Stimulated activated CD8-positive, alpha-beta memory T cell treated with anti-CD3 and anti-CD28 coated beads, Interleukin-2, amount 100 ng/mL, for 48 hours (primary cell): ENCODE data around the gene MYBPC3.

Experiments
- DNase-seq, 2 donors: peaks; one replicate each; pipeline ENCODE4 v3.0.0-alpha.2; 2020; ENCODE audit warnings: low read depth in 2 of 2

The MYBPC3 gene

DNA sequence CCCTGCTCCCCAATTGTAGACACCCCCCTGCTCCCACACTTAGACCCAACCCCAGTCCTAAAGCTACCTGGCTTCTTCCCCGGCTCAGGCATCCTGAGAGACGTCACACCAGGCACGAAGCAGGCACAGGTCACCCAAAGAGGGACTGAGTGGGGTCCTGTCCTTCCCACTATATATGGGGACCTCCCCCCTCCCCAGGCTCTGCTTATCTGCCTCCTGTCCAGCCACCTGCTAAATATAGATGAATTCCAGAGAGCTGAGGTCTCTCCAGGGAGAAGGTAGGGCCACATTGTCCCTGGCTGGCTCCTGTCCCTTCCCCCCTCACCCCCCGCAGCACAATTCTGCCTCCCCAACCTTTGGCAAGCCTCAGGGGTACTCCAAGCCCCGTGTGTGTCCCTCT lies at the start of gene MYBPC3:
MYBPC3 (minus strand) TSS at position 147 of the 400 bp plus-strand sequence; CDS start at position 92, 55 bp downstream.
- no peak for DNase-seq

GRCh38 chr11:47400768-47401279 lies 48.3 kb upstream of the MYBPC3 start:
- DNase-seq, result no peak

DNA sequence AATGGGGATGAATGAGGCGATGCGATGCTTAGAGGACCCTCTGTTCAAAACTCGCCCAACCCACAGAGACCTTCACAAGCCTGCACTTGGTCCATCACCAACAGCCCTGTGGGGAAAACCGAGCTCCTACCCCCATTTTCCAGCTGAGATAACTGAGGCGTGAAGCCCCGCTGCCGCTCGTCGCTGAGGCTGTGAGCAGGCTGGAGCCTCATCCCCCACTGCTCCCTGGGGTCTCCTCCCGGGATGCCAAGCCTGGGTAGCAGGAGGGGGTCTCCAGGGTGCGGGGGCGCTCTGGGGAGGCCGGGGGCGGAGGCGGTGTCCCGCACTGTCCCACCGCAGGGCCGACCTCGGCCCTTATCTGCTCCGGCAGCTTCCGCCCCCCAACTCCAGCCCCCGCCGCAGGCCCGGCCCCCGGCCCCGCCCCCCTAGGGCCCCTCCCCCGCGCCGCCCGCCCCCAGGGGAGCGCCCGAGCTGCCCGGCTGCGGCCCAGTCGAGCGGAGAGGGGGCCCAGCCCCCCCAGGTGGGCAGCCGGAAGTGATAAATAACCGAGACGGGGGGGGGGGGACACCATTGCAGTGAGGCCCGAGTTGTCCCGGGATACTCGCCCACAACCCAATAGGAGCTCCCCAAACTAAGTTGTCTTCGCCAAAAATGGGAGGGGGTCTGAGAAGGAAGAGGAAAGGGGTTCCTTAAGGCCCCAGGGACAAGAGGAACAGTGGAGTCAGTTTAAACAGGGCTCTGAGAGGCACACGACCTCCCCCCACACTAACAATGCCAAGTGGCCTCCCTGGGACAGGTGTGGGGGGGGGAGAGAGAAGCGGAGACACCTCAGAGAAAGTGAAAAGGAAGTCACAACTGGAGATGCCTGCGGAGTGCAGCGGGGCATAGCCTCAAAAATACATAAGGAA lies 47.6 kb upstream of the MYBPC3 start:
- no peak for DNase-seq

DNA sequence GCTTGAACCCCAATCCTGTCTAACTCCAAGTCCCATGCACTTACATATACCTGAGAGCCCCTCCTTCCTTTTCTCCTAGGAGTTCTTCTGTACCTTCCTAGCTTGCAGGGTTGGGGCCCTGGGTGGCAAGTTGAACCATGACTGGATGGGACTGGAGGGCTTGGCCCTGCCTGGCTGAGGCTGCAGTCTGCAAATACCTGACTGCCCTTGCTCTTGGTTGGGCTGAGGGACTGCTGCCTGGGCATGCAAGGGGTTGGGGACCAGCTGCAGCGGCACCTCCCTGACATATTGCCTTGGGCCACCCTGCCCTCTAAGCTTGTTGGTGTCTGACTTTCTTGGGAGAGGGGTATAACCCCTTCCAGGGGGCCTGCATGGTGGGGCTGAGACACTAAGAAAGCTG lies 46.0 kb upstream of the MYBPC3 start:
- no peak for DNase-seq

DNA sequence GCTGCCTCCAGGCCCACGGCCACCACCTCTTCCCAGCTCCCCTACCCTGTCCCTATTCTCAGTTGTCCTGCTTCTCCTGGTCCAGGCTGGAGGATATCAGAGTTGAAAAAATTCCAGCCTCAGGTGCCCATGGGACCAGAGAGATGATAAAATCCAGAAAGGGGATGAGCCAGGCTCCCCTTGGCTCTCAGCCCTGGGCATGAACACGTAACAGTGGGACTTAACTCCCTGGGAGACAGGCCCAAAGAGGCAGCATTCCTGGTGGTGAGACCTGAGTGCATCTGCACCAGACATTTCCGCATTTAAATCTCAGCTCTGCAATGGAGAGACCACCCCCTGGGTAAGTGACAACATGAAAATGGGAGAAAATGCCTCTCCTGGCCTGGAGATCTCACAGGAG lies 45.5 kb upstream of the MYBPC3 start:
- DNase-seq, result no peak

DNA sequence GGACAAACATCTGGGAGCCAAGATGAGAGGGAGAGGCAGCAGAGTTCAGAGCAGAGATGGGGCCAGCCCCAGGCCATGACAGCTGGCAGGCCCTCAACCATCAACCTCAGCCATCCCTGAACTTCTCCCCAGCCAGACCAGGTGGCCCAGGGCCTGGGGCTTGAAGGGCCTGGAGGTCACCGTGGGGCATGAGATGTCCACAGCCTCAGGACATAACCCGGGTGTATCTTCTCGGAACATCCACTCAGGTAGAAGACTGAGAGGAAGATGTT lies 43.5 kb upstream of the MYBPC3 start:
- DNase-seq, result no peak

DNA sequence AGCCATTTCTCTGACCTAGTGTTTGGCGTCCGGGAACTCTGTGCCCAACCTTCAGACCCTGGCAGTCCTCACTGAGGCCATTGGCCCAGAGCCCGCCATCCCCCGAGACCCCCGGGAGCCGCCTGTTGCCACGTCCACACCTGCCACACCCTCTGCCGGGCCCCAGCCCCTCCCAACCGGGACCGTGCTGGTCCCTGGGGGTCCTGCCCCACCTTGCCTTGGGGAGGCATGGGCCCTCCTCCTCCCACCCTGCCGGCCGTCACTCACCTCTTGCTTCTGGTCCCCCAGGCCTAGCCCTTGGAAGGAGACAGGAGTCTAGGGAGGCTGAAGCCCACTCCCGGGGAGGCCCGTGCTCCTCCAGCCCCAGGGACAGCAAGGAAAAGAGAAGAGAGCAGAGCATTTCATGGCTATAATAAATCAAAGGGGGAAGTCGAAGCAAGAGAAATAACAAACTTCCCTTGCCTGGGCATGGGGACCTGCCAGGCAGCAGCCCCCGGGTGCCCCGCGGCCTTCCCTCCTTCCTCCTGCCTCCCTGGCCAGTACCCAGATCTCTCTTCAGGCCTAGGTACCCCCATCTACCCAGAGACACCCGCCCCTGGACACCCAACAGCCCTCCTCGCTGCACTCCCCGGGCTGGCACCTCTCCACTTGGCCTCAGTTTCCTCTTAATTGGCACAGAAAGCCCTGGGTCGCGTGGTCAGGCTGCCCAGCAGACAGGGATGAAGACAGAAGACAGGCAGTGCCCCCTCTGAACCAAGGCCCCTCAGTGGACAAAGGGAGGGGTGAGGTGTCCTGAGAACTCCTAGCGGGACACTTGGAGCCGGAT lies 42.9 kb upstream of the MYBPC3 start:
- no peak for DNase-seq

DNA sequence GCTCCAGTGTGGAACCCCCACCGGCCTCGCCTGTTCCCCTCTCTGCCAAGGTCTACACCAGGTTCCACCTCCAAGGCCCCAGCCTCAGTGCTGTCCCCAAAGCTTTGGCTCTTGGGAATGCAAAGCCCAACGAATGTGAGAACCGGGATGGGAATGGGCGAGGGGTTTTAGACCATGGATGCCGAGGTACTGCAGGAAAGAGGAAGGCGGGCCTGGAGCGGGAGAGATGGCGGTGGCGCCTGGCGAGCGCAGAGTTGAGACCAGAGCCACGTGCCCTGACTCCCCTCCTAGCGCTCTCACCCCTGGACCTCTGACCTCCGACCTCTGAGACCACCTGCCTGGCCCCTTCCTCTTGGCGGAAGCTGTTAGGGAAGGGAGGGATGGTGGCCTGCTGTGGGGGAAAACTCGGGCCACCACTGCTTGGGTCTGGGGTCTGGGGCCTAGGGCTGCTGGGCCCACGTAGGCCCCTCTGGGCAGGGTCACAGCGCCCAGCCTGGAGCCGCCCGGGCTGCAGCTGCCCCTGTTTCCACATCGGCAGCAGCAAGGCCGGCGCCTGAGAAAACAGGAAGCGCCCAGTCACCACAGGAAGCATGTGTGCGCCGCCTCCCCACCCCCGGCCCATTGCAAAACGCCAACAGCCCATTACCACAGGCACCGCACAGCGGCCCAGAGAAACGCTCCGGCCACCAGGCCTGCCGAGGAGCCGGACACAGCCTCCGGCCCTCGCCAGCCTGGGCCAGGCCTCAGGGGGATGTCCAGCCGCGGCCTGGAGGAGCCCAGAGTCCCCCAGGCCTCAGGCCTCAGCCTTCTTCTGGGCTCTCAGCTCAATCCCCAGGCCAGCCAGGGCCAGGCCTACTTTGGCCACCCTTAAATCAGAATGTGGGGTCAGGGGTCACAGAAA lies 42.1 kb upstream of the MYBPC3 start:
- peak; percentile 42 to 44 for DNase-seq

DNA sequence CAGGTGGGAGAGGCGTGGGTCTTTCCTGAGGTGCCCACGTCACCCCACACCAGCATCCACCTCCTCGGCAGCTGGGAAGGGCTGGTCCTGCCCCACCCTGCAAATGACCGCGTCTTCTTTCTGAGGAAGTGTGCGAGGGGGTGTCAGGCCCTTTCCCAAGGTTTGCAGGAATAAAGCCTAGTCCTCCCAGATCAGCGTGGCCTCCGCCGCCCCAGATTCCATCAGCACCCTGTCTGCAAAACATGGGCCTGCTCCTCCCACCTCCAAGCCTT lies 41.5 kb upstream of the MYBPC3 start:
- DNase-seq, result no peak

- no peak for DNase-seq
These were observed 40.9 kb upstream of the MYBPC3 start for GRCh38 chr11:47393163-47394049.

DNA sequence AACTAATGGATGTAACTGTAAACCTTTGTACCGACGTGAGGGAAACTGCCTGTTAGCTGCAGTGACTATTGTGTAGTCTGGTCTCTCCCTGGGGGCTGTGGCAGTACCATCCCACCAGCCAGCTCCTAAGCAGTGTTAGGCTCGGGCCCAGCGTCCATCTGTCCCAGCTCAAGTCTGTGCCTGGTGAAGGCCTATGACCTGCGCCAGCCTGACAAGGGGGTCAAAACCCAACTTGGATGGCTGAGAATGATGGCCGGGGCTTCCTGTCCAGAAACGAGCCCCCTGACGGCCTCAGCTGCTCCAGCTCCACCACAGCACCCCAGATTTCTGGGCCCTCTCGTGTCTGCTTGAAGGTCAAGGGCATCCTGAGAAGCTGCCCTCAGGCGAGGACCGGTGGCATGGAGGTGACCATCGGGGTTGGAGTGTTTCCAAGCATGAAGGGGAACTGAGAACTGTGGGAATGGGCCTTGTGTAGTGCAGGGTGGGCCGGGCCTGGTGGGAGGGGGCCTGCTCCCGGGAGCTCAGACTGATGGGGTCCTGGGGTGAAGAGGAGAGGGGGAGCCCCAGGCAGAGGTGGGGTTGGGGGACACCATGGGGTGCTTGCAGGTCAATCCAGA lies 40.2 kb upstream of the MYBPC3 start:
- DNase-seq, result no peak

DNA sequence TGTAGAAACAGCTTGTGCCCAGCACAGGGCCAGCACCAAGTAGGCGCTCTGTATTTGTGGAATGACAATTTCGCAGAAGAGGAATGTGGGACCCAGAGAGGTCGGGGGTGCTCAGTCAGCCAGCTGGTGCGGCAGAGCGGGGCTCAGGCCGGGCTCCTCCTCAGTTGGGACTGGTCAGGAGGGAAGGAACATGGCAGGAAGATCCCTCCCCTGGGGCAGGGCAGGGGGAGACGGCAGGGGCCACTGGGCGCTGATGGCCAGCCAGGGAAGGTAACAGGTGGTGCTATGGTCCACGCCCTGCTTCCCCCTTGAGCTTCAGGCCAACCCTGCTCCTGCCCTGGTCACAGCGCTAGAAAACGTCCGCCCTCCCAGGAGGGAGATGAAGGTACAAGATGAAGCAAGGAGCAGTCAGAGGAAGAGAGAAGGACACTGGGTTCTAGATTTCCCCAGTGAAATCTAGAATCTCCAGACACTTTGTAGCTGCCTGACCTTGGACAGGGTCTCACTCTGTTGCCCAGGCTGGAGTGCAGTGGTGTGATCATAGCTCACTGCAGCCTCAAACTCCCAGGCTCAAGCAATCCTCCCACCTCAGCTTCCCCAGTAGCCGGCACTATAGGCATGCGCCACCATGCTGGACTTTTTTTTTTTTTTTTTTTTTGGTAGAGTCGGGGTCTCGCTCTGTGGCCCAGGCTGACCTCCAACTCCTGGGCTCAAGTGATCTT lies 39.4 kb upstream of the MYBPC3 start:
- no peak for DNase-seq

- no peak for DNase-seq
These were observed 38.6 kb upstream of the MYBPC3 start for GRCh38 chr11:47391077-47391583.

GRCh38 chr11:47390422-47390760 lies 37.9 kb upstream of the MYBPC3 start:
- no peak for DNase-seq

DNA sequence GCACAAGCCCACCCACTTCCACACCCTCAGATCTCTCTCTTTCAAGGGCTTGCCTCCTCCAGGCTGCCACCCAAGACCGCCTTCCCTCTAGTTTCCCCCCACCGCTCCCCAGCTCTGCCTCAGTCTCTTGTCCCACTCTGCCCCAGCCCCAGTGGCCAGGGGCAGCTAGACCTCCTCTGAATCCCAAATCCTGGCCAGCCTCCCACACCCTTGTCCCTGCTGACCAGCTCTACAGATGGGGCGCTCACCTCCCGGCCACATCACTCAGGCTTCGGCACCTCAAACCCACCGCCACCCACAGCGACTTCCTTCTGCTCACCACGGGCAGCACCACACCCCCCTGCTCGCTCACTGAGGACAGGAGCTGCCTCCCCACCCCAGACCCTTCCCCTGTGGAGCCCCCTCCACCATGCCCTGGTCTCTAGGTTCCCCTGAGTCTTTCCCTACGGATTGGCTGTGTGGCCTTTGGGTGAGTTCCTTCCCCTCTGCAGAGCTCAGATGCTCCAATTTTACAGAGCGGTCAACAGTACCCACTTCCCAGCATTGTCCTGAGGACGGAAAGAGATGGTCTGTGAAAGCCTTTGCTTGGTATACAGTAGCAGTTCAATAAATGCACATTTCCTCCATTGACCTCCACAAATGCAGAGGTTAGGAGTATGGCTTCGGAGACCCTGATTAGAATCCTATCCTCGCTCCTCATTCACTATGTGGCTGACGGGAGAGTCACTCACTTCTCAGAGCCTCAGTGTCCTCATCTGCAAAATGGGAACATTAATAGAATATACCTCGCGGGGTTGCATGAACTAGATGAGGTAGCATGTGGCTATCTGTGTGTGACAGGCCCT lies 37.3 kb upstream of the MYBPC3 start:
- DNase-seq, result no peak

DNA sequence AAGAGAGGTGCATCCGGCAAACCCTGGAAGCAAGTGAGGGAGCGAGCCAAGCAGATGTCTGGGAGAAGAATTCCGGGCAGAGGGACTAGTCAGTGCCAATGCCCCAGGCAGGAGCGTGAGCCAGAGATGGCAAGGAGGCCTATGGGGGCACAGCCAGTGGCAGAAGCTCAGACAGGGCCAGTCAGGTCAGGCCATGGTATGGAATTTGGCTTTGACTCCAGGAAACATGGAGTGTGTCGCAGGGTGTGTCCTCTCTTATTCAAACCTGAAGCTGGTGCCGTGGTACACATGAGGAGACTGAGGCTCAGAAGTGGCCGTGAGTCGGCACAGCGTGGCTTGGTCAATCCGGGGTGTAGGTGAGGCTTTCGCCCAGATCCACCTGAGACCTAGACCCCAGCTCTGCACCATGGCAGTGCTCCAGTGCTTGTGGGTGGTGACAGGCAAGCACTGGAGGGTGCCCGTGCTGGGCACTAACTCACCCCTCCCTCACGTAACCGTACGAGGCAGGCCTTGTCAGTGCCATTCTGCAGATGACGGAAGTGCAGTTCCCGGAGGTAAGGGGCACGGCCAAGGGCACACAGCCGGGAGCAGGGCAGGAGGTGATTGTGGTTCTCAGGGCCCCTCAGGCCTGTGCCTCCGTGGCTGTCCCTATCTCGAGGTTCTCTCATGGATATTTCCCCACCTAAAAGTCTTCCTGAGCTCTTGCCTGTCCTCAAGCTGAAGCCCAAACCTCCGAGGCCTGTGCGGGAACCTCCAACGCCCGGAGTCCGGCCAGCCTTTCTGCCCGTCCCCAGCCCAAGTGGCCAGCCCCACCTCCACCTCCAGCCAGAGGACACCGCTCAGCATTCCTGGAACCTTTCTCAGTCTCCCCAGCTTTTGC lies 36.4 kb upstream of the MYBPC3 start:
- DNase-seq, result no peak

DNA sequence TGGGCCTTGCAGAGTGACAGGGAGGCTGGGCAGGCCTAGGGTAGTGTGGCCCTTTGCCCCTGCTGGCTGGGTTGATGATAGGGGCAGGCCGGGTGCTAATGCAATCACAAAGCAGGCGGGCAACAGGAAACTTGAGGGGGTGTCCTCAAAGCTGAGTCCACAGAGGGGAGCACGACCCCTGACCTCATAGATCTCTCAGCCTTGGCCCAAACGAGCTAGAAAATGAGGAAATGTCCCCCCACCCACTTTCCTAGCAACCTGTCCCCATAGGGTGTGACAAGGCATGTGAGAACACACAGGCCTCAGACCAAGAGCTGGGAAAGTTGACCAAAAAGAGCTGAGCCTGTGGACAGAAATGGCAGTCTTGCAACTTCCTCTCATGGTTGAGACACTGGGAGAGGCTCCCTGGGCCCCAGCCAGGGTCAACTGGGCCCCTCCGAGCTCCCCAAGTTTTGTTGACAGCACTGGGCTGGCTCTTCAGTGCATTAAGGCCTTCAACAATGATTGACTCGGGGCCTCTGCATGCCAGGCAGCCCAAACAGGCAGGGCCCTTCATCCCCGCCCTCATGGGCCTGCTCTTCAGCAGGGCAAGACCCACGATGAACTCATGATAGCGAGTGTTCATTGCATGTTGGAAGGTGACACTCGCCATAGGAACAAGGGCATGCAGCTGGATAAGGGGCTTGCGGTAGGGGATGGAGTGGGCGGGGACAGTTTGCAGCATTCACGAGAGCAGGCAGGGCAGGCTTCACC lies 35.6 kb upstream of the MYBPC3 start:
- DNase-seq, result no peak
